ENCODE results near the gene TSNAX. TPM values are rescaled to one million over a fixed set of nuclear protein-coding genes. Genes with fewer than 3 reads are reported as not detected.

Gene TSNAX
- total RNA-seq, 6 experiments from 2014 or later, result 52.1 to 64.4 (median 60.1) TPM

- Mint-ChIP-seq H3K9me3 (no peaks in the 10 kb centered on the region), H3K27ac (no peak overlapping the region), H3K27me3 (ENCODE audit: insufficient read depth) (no peaks in the 10 kb centered on the region; the same call in none of the 2 replicates), H3K4me1 (ENCODE audit: low read depth) (peaks cover 26% of the 10 kb centered on the region), H3K36me3 (ENCODE audit: low read depth) (peaks cover 8% of the 10 kb centered on the region), H3K4me3 (no peak overlapping the region)
- no peak for DNase-seq
- no peak for TF ChIP-seq CTCF (IDR thresholded peaks at IDR 0.05)
Measured at GRCh38 chr1:231554969-231555368, 26.5 kb downstream of the TSNAX start.

GRCh38 chr1:231557411-231557810 is 28.9 kb downstream of the TSNAX start:
- Mint-ChIP-seq H3K36me3 (ENCODE audit: low read depth) (peaks cover 13% of the 10 kb centered on the region), H3K4me1 (ENCODE audit: low read depth) (peaks cover 26% of the 10 kb centered on the region), H3K27ac (peak overlapping the region; percentile 41; the same call in 1 of the 2 replicates), H3K4me3 (no peak overlapping the region), H3K27me3 (ENCODE audit: insufficient read depth) (no peaks in the 10 kb centered on the region; the same call in none of the 2 replicates), H3K9me3 (no peaks in the 10 kb centered on the region)
- no peak for DNase-seq
- TF ChIP-seq CTCF (IDR thresholded peaks at IDR 0.05), result no peak

GRCh38 chr1:231557898-231558707 is 29.6 kb downstream of the TSNAX start:
- Mint-ChIP-seq H3K36me3 (ENCODE audit: low read depth) (peaks cover 12% of the 10 kb centered on the region), H3K4me1 (ENCODE audit: low read depth) (peaks cover 26% of the 10 kb centered on the region), H3K27me3 (ENCODE audit: insufficient read depth) (no peaks in the 10 kb centered on the region; the same call in 1 of the 2 replicates), H3K4me3 (no peak overlapping the region; the same call in 1 of the 2 replicates), H3K9me3 (no peaks in the 10 kb centered on the region), H3K27ac (peak overlapping the region; percentile 41)
- DNase-seq, result peak; percentile 50
- no peak for TF ChIP-seq CTCF (IDR thresholded peaks at IDR 0.05)

- H3K36me3 Mint-ChIP-seq (ENCODE audit: low read depth), result peaks cover 15% of the 10 kb centered on the region
- no peak for DNase-seq
- peaks cover 26% of the 10 kb centered on the region for H3K4me1 Mint-ChIP-seq (ENCODE audit: low read depth)
- no peaks in the 10 kb centered on the region; the same call in 1 of the 2 replicates for H3K27me3 Mint-ChIP-seq (ENCODE audit: insufficient read depth)
- H3K4me3 Mint-ChIP-seq, result no peak overlapping the region; the same call in 1 of the 2 replicates
- no peak for TF ChIP-seq CTCF (IDR thresholded peaks at IDR 0.05)
- H3K9me3 Mint-ChIP-seq, result no peaks in the 10 kb centered on the region
- peak overlapping the region; percentile 14 for H3K27ac Mint-ChIP-seq
Measured at GRCh38 chr1:231558708-231559185, 30.3 kb downstream of the TSNAX start.

- TF ChIP-seq CTCF (IDR thresholded peaks at IDR 0.05), result no peak
- Mint-ChIP-seq H3K4me1 (ENCODE audit: low read depth) (peaks cover 23% of the 10 kb centered on the region), H3K36me3 (ENCODE audit: low read depth) (peaks cover 17% of the 10 kb centered on the region), H3K27ac (no peak overlapping the region), H3K9me3 (no peaks in the 10 kb centered on the region), H3K27me3 (ENCODE audit: insufficient read depth) (no peaks in the 10 kb centered on the region; the same call in 1 of the 2 replicates), H3K4me3 (no peak overlapping the region)
- DNase-seq, result no peak
Measured at GRCh38 chr1:231561647-231562383, 33.3 kb downstream of the TSNAX start.
